GM21381 (cell line): ENCODE results near the gene UBE2D2.

Source experiments
- ATAC-seq: cut with Tn5 transposase; IDR thresholded peaks from one replicate; pipeline ENCODE4 v1.9.1; 2021; ENCODE audit warnings: mild to moderate bottlenecking, moderate library complexity; ENCODE audit not compliant: unreplicated experiment

UBE2D2 gene

DNA sequence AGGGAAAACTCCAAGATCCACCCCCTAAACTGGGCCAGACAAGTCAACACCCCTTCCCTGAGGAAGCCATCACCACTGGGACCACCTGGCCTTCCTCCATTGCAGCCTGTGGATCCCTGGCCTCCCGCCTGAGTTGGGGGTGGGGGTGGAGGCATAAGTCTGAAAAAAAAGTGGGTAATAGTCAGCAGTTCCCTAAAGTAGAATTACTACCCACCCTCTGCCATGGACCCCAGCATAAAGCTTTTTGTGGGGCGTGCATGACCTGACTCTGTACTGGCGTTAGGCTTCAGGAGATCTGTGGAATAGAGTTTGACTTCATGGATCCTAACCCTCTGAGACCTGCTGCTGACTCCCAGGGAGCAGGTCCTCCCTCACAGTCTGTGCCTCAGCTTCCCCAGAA is 85.0 kb downstream of the UBE2D2 start:
- no peak for ATAC-seq

DNA sequence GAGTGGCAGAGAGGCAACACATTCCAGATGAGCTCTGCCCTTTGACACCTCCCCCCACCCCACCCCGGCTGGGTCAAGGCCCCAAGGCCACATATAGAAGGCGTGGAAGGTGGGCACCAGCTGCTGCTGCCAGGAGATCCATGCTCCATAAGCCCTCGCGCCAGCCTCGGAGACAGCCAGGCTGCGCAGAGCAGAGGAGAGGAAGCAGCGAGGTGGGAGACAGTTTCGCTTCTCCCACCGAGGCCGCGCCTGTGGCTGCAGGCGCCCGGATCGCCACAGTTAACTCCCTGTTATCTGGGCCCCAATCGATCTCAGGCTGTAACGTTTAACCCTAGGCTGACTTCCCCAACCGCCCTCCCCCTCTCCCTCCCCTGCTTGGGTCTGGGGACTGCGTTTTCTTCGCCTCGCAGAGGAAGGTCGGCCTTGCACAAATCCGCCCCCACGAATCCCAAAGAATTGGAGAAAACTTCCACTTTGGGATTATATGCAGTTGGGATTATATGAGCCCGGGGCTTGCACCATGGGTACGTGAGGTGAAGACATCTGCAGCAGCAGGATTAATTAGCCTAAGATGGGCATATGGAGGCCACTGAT is 85.9 kb downstream of the UBE2D2 start:
- no peak for ATAC-seq

DNA sequence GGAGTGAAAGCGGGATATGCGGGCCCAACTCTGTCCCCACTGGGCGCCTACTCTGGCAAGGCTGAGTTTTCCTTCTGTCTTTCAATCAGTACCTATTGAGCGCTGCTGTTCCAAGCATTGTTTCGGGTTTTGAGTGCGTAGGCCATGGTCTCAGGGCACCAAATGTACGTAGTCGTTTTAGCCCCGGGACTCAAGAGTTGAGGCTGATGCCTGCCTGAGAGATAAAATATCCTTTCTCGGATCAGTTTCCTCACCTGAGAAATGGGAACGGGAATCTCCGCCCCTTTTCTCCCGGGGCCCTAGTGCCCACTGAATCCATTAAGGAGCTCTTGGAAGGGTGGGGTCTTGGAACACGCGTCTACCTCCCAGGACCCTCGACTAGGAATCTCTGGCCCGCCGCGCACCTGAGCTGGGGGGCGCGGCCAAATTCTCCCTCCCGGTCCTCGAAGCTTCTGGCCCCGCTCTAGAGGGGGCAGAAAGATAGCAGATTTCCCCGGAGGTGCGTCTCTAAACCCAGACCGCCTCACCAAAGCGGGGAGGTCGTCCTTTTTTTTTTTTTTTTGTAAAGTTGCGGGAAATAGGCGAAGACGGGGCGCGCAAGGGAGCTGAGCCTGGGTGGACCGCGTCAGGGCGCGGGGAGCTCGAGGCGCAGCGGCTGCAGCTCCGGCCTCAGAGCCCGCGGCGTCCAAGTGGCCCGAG is 86.5 kb downstream of the UBE2D2 start:
- ATAC-seq, result no peak

DNA sequence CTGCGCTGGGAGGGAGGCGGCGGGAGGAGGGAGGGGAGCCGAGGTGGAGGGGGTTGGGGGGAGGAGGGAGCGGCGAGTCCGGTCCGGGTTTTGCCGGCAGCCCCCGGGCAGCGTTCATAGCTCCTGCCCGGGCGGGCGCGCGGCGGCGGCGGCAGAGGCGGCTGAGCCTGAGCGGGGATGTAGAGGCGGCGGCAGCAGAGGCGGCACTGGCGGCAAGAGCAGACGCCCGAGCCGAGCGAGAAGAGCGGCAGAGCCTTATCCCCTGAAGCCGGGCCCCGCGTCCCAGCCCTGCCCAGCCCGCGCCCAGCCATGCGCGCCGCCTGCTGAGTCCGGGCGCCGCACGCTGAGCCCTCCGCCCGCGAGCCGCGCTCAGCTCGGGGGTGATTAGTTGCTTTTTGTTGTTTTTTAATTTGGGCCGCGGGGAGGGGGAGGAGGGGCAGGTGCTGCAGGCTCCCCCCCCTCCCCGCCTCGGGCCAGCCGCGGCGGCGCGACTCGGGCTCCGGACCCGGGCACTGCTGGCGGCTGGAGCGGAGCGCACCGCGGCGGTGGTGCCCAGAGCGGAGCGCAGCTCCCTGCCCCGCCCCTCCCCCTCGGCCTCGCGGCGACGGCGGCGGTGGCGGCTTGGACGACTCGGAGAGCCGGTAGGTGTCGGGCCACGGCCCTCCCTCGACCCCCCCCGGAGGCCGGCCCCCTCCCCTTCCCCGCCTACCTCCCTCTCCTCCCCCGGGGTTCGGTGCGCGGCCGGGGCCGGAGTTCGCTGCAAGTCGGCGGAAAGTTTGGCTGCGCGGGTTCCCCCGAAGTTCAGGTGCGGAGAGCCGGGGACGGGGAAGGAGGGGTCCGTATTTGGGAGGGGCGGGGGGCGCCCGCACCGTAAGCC is 87.3 kb downstream of the UBE2D2 start, which contains the start of gene CXXC5:
Gene CXXC5 (plus strand): TSS at position 145 of the 877 bp plus-strand sequence. CDS start 32,175 bp downstream, outside the sequence.
- peak; percentile 32 for ATAC-seq

DNA sequence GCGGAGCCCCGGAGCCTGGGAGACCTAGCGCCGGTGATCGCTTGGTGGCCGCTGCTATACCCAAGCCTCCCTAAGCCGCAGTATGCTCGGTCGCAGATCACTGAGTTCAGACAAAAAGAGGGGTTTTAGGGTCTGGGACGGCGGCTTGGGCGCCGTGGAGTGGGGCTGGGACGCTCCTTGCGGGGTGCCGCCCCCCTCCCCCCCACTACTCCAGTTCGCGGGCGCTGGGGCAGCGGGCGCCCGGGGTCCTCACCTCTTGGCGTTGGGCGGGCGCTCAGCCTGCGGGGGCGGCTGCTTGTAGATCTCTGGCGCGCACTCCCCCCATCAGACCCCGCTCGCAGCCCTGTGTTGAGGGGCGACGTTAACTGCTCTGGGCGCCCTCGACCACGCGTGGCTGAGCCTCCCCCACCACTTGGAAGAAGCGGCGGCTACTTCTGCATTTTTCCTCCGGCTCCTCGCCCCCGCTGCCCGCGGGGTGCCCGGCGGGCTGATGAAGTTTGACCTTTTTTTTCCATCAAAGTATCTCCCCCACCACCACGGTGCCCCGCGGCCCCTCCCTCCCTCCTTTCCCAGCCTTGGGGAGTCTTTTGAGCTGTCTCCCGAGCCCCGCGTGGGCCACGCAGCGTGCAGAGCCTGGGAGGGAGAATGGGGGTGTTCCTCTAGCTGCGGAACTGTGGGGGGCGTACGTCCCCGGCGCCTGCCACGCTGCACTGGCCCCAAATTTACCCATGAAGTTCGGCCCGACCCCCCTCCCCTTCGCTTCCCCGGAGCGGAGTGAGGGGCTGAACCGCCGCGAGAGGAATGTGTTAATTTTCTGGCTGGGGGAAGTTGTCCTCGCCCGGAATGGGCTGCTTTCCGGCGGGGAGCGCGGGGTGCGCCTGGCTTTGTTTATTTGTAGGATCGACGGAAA is 88.2 kb downstream of the UBE2D2 start:
- ATAC-seq, result no peak

DNA sequence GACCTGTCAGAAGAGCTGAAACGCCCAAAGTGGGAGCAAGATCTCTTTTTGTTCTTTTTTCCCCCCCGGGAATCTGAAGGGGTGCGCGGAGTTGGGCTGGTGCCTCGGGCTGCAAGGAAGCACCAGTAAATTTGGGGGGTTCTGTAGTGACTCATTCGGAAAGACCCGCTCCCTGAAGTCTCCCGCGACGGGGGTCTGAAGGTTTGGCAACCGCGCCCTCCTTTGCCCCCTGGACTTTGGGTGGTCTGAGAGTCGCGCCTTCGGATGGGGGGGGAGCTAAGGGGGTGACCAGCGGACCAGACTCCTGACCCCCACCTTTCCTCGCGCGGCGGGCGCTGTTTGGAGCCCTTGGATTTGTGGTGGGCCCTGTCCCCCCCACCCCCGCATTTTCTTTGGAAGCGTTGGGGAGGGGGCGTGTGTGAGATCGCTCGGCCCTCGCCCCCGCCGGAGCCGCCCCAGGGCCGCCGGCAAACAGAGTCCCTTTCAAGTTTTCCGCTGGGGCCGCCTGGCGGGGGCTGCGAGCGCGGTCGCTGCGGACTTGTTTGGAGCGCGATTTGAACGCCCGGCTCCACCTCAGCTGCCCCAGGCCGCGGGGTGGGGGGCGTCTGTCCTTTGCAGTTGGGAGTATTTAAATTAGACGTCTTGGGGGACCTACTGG is 89.0 kb downstream of the UBE2D2 start:
- no peak for ATAC-seq

DNA sequence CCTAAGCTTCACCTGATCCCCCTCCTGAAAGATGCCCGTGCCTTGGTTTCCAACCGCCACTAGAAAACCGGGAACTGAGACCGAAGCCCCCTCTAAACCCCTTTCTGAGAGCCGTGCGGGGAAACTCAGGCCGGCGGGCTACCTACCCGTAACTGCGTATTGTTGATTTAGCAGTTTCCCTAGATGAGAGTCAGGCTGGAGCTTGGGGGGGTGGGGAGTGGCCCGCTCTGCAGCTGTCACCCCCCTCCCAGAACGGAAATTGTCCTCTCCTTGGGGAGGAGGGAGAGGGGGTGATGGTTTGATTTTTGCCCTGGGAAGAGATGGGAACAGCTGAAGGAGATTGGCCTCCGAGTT is 89.5 kb downstream of the UBE2D2 start:
- no peak for ATAC-seq

DNA sequence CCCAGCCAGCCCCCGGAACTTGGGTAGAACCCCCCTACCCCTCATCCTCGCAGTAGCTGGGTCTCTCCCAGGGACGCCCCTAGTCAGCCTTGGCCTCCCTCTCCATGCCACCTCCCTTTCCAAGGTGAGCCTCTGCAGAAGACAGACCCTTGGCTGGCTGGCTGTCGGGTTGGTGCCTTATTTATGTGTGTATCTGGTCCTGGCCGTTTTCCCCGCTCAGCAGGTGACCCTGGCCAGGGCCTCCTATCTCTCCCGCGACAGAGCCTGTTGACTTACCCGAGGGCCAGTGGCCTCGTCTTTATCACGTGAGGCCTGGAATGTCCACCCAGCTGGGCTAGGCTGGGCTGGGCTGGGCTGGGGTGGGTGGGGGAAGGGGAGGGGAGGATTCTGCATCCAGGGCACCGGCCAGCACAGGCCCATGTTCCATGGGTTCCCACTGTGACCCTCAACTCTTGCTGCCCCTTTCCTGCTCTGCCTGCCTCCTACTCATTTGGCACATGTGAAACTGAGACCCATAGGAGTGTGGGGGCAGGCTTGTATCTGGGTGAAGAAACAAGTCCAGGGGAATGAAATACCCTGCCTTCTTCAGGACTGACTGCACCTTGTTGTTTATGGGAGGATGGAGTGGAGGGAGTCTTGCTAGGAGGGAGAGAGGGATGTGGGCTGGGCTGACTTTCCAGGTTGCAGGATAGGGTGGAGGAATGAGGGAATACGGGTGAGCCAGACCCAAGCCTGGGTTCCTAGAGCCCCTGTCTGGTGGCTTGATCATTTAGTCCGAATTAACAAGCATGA is 90.1 kb downstream of the UBE2D2 start:
- no peak for ATAC-seq

DNA sequence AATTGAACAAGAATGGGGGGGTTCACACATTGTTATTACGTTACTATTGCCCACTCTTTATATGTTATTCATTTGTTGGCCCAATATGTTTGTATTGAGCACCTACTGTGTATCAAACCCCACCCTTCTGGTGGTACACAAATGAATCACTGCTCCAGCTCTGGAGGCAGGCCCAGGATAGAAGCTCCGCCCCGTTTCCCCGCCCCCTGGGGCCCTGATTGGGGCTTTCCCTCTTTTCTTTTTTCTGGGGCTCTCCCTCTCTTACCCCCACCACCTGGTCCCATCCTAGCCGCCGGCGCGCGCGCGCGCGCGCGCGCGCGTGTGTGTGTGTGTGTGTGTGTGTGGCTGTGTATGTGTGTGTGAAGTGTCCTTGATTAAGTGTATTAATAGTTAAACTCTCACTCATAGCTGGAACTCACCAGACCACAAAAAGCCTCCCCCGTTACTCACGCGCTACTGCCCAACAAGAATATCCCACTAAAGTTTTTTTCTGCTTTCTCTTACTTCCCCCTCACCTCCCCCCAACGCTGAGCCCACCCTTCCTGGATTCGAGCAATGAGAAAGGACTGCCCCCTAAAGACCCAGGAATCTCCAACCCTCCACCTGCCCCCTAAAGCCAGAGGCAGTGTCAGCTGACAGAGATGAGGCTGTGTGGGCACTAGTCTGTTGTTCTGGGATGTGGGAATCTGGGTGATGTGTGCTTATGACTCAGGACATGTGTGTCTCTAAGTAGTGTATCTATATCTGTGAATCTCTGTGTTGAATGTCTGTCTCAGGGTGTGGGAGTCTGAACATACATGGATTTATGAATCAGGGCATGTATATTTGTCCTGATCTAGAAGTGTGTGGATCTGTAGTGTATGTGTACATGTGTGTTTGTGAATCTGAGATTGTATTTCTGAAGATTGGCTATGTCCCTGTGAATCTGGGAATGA is 91.0 kb downstream of the UBE2D2 start:
- peak; percentile 35 for ATAC-seq

DNA sequence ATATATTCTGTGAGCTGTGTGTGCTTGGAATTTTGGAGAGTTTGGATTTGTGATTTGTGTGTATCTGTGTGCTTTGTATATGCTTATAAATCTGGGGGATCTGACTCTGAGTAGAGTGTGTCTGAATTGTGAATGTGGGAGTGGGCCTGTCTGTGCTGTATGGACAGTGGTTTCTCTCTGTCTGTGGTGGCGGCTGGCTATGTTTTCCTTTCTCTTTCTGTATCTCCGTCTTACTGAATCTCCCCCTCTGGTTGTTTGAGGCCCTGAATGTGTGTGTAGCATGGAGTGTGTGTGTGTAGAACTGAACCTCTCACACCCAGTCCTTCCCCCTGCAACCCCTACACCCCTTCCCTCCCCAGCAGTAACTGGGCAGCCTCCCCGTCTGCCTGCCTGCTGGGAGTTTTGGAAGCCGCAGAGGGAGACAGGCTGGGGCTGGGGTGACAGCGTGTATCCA is 91.7 kb downstream of the UBE2D2 start:
- peak; percentile 36 for ATAC-seq

DNA sequence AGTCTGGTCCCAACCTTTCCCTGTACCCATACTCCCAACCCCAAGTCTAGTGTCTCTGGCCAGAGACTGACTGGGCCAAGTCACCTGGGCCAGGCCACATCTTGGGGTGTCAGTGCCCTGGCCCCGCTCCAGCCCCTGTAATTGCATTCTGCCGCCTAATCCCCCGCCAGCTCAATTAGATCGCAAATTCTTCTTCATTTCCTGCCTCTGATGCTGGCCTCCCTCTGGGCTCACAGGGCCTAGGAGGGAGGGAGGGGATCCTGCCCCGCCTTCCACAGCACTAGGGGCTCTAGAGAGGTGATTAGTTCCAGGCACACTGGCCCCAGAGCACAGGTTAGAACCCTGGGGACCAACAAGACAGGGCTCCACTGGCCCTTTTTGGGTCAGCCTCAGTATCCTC is 92.5 kb downstream of the UBE2D2 start:
- no peak for ATAC-seq

DNA sequence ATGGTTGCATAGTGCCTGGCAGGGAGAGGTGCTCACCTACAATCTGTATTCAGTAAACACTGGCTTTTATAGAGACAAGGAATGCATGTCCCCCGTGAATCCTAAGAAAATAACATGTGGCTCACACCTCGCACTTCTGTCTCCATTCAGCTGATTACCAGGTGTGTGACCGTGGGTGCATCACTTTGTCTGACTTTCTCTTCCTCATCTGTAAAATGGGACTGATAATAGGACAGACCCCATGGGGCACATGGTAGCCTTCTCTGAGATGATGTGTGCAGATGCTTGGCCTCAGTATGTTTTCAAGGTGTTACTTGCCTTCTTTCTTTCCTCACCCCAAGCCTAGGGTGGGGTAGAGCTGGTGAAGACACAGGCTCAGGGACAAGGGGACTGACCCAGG is 93.3 kb downstream of the UBE2D2 start:
- ATAC-seq, result no peak

DNA sequence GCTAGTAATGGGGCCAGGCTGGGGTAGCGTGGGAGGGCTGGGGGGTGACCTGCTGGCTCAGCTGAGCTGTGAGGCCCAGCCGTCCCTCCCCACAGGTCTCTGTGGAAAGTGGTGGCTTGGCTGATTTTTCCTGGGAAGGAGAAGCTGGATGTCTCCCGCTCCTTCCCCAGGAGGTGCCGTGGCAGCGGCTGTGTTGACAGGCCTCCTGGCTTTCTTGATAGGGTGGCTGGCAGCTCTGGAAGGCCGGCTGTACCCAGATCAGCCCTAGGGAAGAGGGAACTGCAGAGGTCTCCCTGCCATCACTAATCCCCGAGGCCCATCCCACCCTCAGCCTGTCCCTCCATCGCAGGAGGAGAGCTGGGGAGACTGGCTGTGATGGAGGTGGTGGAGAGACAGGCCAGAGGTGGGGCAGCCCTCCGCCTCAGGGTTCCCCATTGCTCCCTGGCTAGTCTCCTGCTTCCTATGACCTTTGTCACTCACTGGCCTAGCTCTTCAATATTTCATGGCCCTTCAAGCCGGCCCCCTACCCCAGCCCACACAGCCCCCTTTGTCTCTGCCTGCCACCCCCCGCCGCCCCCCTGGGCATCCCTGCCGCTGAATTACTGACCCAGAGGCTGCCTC is 93.8 kb downstream of the UBE2D2 start:
- ATAC-seq, result no peak

DNA sequence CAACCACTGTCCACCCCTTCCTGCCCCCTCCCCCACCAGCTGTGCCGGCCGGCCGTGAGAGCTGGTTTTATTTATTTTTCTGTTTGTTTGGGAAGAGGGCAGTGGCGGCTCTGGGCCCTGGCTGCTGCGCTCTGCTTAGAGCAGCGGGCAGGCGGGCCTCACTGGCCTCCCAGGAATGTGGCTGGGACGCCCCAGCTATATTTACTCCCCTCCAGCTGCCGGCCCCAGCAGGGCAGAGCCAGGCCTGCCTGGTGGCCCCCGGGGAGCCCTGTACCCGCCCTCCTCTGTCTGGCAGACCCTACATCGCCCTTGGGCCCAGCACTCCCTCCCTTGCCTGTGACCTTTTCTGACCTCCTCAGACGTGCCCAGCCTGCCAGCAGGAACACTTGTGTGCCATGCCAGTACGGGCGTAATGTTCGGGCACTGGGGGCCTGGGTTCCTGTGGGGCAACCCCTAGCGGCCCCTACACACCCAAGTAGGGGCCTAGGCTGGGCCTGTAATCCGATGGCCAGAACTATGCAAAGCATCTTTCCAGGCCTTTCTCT is 94.7 kb downstream of the UBE2D2 start:
- ATAC-seq, result no peak

DNA sequence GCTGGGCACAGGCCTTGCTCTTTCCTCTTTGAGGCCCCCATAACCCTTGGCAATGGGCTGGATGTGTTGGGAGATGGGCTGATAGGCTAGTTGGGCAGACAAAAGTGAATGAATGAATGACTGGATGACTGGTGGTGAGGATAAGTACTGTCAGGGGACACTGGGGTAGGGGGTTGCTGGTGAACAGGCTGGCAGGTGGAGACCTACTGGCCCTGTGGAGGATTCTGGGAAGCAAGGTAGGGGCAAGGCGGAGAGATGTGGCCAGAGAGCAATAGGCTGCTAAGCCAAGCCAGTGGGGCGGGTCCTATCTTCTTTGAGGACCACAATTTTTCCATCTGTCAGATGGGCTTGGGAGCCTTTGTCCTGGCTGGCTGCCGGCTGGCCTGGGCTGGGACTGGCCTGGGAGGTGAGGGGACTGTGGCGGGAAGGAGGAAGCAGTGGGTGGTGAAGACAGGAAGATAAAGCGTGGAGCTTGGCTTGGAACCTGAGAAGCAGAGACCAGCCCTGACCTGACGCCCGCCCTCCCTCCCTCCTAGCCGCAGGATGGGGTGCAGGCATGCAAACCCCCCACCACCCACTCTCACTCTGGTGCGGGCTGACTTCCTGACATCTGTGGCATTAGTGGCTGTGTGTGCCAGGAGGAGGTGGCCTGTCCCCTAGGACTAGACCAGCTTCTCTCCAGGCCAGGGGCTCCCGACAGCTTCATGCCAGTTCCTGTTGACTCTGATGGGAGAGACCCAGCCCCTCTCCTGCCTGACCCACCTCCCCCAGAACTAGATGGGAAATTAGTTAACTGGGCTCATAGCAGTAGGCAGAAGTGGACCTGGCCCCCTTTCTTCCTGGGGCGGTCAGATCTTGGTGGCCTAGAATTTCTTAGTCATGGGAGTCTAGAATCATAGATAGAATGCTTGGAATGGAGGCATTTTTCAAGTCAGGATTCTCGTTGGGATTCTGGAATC is 96.5 kb downstream of the UBE2D2 start:
- no peak for ATAC-seq

DNA sequence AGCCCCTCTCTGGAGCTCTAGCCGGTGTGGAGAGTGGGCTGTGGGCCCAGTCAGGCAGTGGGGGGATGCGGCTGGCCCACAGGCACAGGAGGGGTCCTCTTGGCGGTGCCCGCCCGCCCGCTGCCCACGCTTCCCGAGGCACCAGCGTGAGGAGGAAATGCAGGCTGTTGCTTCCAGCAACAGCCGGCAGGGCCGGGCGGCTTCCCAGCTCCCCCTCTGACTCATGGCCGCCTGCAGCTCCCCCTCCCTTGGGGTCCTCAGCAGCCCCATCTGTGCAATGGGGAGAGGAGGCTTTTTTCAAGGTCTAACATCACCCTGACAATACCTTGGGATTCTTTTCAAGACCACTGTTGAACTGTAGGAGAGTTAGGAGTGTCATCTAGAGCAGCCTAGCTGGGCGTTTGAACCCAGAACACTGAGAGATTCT is 97.4 kb downstream of the UBE2D2 start:
- no peak for ATAC-seq
